Keratinocyte (primary cell): ENCODE results near the gene PSMD6. TPM values are rescaled to one million over a fixed set of nuclear protein-coding genes. Genes with fewer than 3 reads are reported as not detected.

Experiments used
- DNase-seq: peaks from one replicate; pipeline ENCODE4 v3.0.0-alpha.2; 2011; ENCODE audit warnings: low read depth, missing footprints, low spot score
- FAIRE-seq: peaks from 2 replicates; lab custom pipeline; 2011; peaks lifted over from hg19 to GRCh38; lab: Jason Lieb, UNC
- H2AFZ ChIP-seq: 2 replicates; pipeline ENCODE4 v1.6.0; 2012; ENCODE audit warnings: low read length, control low read depth, inconsistent platforms; ENCODE audit not compliant: control insufficient read depth
- H3K27ac ChIP-seq: 2 replicates; pipeline ENCODE4 v1.5.1; 2011; ENCODE audit warnings: low read length; ENCODE audit not compliant: control insufficient read depth, insufficient read depth
- H3K27me3 ChIP-seq: 3 replicates; pipeline ENCODE4 v1.6.0; 2011; ENCODE audit warnings: low read length; ENCODE audit not compliant: control insufficient read depth, insufficient read depth; ENCODE audit errors: extremely low read depth
- H3K36me3 ChIP-seq, 2 experiments: 2 replicates in 1 of 2; 3 replicates in 1 of 2; pipeline ENCODE4 v1.5.1; 2011; ENCODE audit warnings: low read length in 2 of 2, mild to moderate bottlenecking in 1 of 2; ENCODE audit not compliant: control insufficient read depth in 2 of 2, insufficient read depth in 2 of 2; ENCODE audit errors: extremely low read depth in 1 of 2
- H3K4me1 ChIP-seq: 3 replicates; pipeline ENCODE4 v1.5.1; 2011; ENCODE audit warnings: low read length; ENCODE audit not compliant: control insufficient read depth, insufficient read depth; ENCODE audit errors: extremely low read depth
- H3K4me2 ChIP-seq: 3 replicates; pipeline ENCODE4 v1.6.0; 2011; ENCODE audit warnings: low read depth, low read length; ENCODE audit not compliant: control insufficient read depth, insufficient read depth; ENCODE audit errors: extremely low read depth
- H3K4me3 ChIP-seq, 3 experiments: fragments of 200-600 bp in 1 of 3; sonication (generic) in 1 of 3; 2 replicates in 2 of 3; 3 replicates in 1 of 3; pipeline ENCODE4 v1.5.1; 2011 to 2016; ENCODE audit warnings: low read length in 3 of 3, mild to moderate bottlenecking in 3 of 3, control low read depth in 2 of 3, inconsistent platforms in 1 of 3, low read depth in 1 of 3, mixed read lengths in 1 of 3, mixed run types in 1 of 3, moderate library complexity in 1 of 3; ENCODE audit not compliant: control insufficient read depth in 2 of 3, insufficient read depth in 2 of 3; ENCODE audit errors: extremely low read depth in 1 of 3
- H3K79me2 ChIP-seq: 2 replicates; pipeline ENCODE4 v1.6.0; 2012; ENCODE audit warnings: low read length; ENCODE audit not compliant: control insufficient read depth, insufficient read depth
- H3K9ac ChIP-seq: 3 replicates; pipeline ENCODE4 v1.6.0; 2011; ENCODE audit warnings: low read length; ENCODE audit not compliant: control insufficient read depth, insufficient read depth; ENCODE audit errors: extremely low read depth
- H3K9me1 ChIP-seq: 3 replicates; pipeline ENCODE4 v1.6.0; 2011; ENCODE audit warnings: low read length; ENCODE audit not compliant: control insufficient read depth, insufficient read depth; ENCODE audit errors: extremely low read depth
- H3K9me3 ChIP-seq: 2 replicates; pipeline ENCODE4 v1.5.1; 2012; ENCODE audit warnings: low read depth, low read length; ENCODE audit not compliant: control insufficient read depth
- H4K20me1 ChIP-seq: 3 replicates; pipeline ENCODE4 v1.6.0; 2011; ENCODE audit warnings: low read length; ENCODE audit not compliant: control insufficient read depth, insufficient read depth; ENCODE audit errors: extremely low read depth
- CTCF ChIP-seq, 3 experiments: IDR thresholded peaks in 1 of 3; conservative IDR thresholded peaks in 1 of 3; optimal IDR thresholded peaks in 1 of 3; 2 replicates in 2 of 3; 3 replicates in 1 of 3; pipeline versions ENCODE3 to v1.5.1; 2011; ENCODE audit warnings: low read length in 3 of 3, mild to moderate bottlenecking in 3 of 3, moderate library complexity in 2 of 3, control low read depth in 1 of 3, inconsistent platforms in 1 of 3; ENCODE audit not compliant: insufficient read depth in 2 of 3; ENCODE audit errors: extremely low read depth in 1 of 3
- EZH2 ChIP-seq: IDR thresholded peaks from one replicate; pipeline ENCODE4 v1.6.1; 2012; ENCODE audit warnings: inconsistent platforms, mild to moderate bottlenecking, low read length, moderate library complexity
- dilution Hi-C: fragments of 300-500 bp; cut with MboI; formaldehyde crosslinking; loops from one replicate; pipeline ENCODE4 v1.7.0; 2020; ENCODE audit warnings: low sequenced_read_pairs; ENCODE audit not compliant: extremely low pct_ligation_motif_present
- polyA plus RNA-seq, 5 experiments: library from polyadenylated mRNA; depleted of rRNA in 3 of 5; stranded (reverse) in 3 of 5; stranded (forward) in 1 of 5; unstranded in 1 of 5; fragments of >200 nt; gene quantifications; 1 replicate in 1 of 5; 2 replicates in 3 of 5; 3 replicates in 1 of 5; pipeline versions ENCODE4 v1.2.1 to v1.2.3, GENCODE V29; 2011 to 2012; ENCODE audit warnings: missing spikeins in 2 of 5, low read depth in 1 of 5, low replicate concordance in 1 of 5

PSMD6 gene
- polyA plus RNA-seq, 1 donor (not counting 4 experiments of a cell fraction or from before 2014, with no cell fraction given): 100 TPM

- DNase-seq (no peak), FAIRE-seq (no peak)
- H3K4me1 ChIP-seq: peaks cover 47% of the 10 kb centered on the region
- no peaks in the 10 kb centered on the region for H3K9me1 ChIP-seq
- no peak overlapping the region for H3K9ac ChIP-seq
- H3K79me2 ChIP-seq: peaks cover 34% of the 10 kb centered on the region
- H3K36me3 ChIP-seq: peaks cover 0 to 2% of the 10 kb centered on the region in 2 experiments
- no peaks in the 10 kb centered on the region for H3K9me3 ChIP-seq
- no peak overlapping the region for H2AFZ ChIP-seq
- H3K4me2 ChIP-seq: no peak overlapping the region
- no peaks in the 10 kb centered on the region for H3K27me3 ChIP-seq
- no peak overlapping the region for H3K27ac ChIP-seq
- TF ChIP-seq CTCF (optimal IDR thresholded peaks at IDR 0.05 in 1 of 3, IDR thresholded peaks at IDR 0.05 in 1 of 3, conservative IDR thresholded peaks at IDR 0.05 in 1 of 3; ENCODE audit: extremely low read depth in 1 of 3, insufficient read depth in 2 of 3, low read length in 3 of 3): no peak
- no peak for TF ChIP-seq EZH2
- H3K4me3 ChIP-seq: no peak overlapping the region
- H4K20me1 ChIP-seq: no peaks in the 10 kb centered on the region
- dilution Hi-C loops: no loop called here
These were observed 49.9 kb downstream of the PSMD6 start for GRCh38 chr3:63973406-63973805.

GRCh38 chr3:63972987-63973386 is 50.3 kb downstream of the PSMD6 start:
- DNase-seq (no peak), FAIRE-seq (no peak)
- Histone ChIP-seq H3K27me3 (no peaks in the 10 kb centered on the region), H3K4me3 (no peak overlapping the region), H3K9me3 (no peaks in the 10 kb centered on the region), H3K79me2 (peaks cover 31% of the 10 kb centered on the region), H2AFZ (no peak overlapping the region), H3K9ac (no peak overlapping the region), H4K20me1 (no peaks in the 10 kb centered on the region), H3K27ac (no peak overlapping the region), H3K36me3 (peaks cover 0 to 2% of the 10 kb centered on the region in 2 experiments), H3K4me2 (no peak overlapping the region), H3K9me1 (no peaks in the 10 kb centered on the region), H3K4me1 (peaks cover 47% of the 10 kb centered on the region)
- no peak for TF ChIP-seq EZH2
- TF ChIP-seq CTCF (optimal IDR thresholded peaks at IDR 0.05 in 1 of 3, IDR thresholded peaks at IDR 0.05 in 1 of 3, conservative IDR thresholded peaks at IDR 0.05 in 1 of 3; ENCODE audit: extremely low read depth in 1 of 3, insufficient read depth in 2 of 3, low read length in 3 of 3): no peak
- dilution Hi-C loops: no loop called here
